D721Med (cell line): Measurements from ENCODE around the gene PTBP1.
"Not testable (repeated sequence)": the region's sequence is repeated elsewhere in the genome, so short reads cannot be mapped to it uniquely, and the experiment has no call there.

Experiments
- DNase-seq: peaks from one replicate; pipeline ENCODE4 v3.0.0; 2011; ENCODE audit warnings: low spot score; ENCODE audit not compliant: insufficient read length
- FAIRE-seq: peaks from 2 replicates; lab custom pipeline; 2011; peaks lifted over from hg19 to GRCh38; lab: Jason Lieb, UNC
- TF ChIP-seq, protein P1 (sequence below): IDR thresholded peaks from 2 replicates; pipeline ENCODE4 v1.5.1; 2012; ENCODE audit warnings: mild to moderate bottlenecking, control low read depth; ENCODE audit not compliant: insufficient read depth; ENCODE audit errors: missing control alignments

PTBP1 gene

GRCh38 chr19:853014-853585 lies 55.8 kb downstream of the PTBP1 start:
- DNase-seq: no peak
- no peak for FAIRE-seq
- TF ChIP-seq, protein P1, sequence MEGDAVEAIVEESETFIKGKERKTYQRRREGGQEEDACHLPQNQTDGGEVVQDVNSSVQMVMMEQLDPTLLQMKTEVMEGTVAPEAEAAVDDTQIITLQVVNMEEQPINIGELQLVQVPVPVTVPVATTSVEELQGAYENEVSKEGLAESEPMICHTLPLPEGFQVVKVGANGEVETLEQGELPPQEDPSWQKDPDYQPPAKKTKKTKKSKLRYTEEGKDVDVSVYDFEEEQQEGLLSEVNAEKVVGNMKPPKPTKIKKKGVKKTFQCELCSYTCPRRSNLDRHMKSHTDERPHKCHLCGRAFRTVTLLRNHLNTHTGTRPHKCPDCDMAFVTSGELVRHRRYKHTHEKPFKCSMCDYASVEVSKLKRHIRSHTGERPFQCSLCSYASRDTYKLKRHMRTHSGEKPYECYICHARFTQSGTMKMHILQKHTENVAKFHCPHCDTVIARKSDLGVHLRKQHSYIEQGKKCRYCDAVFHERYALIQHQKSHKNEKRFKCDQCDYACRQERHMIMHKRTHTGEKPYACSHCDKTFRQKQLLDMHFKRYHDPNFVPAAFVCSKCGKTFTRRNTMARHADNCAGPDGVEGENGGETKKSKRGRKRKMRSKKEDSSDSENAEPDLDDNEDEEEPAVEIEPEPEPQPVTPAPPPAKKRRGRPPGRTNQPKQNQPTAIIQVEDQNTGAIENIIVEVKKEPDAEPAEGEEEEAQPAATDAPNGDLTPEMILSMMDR: no peak

GRCh38 chr19:853614-854220 lies 56.5 kb downstream of the PTBP1 start:
- DNase-seq, FAIRE-seq: not testable (repeated sequence)

GRCh38 chr19:854549-854948 lies 57.3 kb downstream of the PTBP1 start:
- no peak for FAIRE-seq
- TF ChIP-seq, protein P1: no peak
- no peak for DNase-seq

DNA sequence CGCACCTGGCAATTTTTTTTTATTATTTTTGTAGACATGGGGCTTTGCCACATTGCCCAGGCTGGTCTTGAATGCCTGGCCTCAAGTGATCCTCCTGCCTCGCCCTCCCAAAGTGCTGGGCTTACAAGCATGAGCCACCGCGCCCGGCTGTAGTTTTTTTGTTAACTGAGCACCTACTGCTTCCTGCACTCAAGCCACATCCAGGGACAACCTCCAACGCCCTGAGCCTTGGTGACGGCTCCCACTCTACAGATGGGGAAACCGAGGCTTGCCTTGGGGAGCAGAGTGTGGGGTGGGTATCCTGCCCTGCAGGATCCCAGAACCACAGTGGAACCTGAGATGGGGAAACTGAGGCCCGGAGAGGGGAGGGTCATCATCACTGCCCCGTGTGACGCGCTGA lies 57.9 kb downstream of the PTBP1 start:
- TF ChIP-seq, protein P1: no peak
- no peak for FAIRE-seq
- no peak for DNase-seq

DNA sequence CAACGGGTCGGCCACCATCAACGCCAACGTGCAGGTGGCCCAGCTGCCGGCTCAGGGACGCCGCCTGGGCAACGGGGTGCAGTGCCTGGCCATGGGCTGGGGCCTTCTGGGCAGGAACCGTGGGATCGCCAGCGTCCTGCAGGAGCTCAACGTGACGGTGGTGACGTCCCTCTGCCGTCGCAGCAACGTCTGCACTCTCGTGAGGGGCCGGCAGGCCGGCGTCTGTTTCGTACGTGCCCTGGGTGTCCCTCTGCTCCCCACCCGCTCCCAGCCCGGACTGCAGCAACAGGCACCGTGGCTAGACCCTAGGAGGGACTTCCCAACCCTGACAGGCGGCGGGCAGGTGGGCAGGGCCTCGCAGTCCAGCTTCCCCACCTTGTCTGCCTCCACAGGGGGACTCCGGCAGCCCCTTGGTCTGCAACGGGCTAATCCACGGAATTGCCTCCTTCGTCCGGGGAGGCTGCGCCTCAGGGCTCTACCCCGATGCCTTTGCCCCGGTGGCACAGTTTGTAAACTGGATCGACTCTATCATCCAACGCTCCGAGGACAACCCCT lies 58.4 kb downstream of the PTBP1 start:
- FAIRE-seq (no peak), DNase-seq (no peak)
- TF ChIP-seq, protein P1: no peak

- no peak for FAIRE-seq
- DNase-seq: no peak
- TF ChIP-seq, protein P1: no peak
Measured at GRCh38 chr19:858284-858683, 61.0 kb downstream of the PTBP1 start.

DNA sequence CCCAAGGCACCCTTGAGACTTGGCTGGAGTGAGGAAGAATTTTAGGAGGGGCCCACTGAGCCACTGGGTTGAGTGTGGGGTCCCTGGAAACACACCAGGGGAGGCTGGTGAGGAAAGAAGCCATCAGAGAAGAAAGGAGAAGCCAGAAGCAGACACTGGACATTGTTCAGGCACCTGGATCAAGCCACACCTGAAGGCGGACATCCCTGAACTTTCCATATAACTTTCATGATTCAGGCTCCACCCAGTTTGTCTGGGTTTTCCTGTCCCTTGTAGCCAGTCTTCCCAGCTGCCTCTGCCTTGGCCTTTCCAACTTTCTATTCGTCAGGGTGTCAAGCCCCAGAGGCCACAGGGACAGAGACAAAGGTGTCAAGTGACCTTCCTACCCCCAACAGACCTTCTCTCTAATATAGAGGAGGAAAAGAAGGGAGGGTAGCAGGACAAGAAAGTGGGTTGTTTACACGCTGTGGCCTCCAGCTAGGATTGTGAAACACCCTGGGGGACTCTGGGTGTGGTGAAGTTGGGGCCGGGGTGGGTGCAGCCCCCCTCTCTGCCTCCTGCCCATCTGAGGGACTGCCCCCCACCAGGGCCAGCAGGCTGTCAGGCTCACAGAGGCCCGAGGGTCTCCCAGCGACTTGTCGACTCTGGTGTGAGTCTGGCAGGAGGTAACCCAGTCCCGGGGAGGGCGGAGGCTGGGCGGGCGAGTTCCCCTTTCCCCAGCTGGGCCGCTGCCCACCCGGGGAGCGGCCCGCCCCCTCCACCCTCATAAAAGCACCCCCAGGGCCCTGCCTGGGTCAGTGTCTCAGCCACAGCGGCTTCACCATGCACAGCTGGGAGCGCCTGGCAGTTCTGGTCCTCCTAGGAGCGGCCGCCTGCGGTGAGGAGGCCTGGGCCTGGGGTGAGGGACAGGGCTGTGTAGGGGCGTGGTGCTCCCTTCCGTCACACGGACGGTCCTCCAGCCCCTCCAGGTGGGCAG lies 61.9 kb downstream of the PTBP1 start, which contains the start of gene CFD:
CFD (plus strand) TSS at position 797 of the 976 bp plus-strand sequence; CDS start at position 823, 26 bp downstream.
- no peak for FAIRE-seq
- TF ChIP-seq, protein P1: no peak
- DNase-seq: no peak
